Measurements from ENCODE around the gene TJP3.
A peak's percentile ranks its signal among the peaks of the same experiment; 100 is the strongest.

Gene TJP3

GRCh38 chr19:3697671-3698385 is 10.4 kb upstream of the TJP3 start:
- Histone ChIP-seq H3K9ac (ENCODE audit: low read length in 5 of 5) (peak overlapping the region in 2 of 5 donors; percentile 39 to 58), H3K36me3 (ENCODE audit: control insufficient read depth in 5 of 5, insufficient read depth in 5 of 5, low read length in 5 of 5) (peaks cover 0 to 16% (median 8%) of the 10 kb centered on the region in 5 donors), H3K4me3 (ENCODE audit: low read depth in 1 of 5, low read length in 5 of 5) (no peak overlapping the region), H3K27me3 (ENCODE audit: control insufficient read depth in 5 of 5, insufficient read depth in 4 of 5, low read length in 5 of 5) (no peaks in the 10 kb centered on the region), H3K9me3 (ENCODE audit: control insufficient read depth in 5 of 5, low read length in 5 of 5) (no peaks in the 10 kb centered on the region), H3K4me1 (ENCODE audit: control insufficient read depth in 5 of 5, insufficient read depth in 5 of 5, low read length in 5 of 5) (peaks cover 3 to 30% (median 28%) of the 10 kb centered on the region in 5 donors), H3K27ac (ENCODE audit: low read depth, low read length) (peak overlapping the region; percentile 23)

- Histone ChIP-seq H3K9ac (ENCODE audit: low read length in 5 of 5) (peak overlapping the region in 2 of 5 donors; percentile 26 to 58), H3K27me3 (ENCODE audit: control insufficient read depth in 5 of 5, insufficient read depth in 4 of 5, low read length in 5 of 5) (no peaks in the 10 kb centered on the region), H3K9me3 (ENCODE audit: control insufficient read depth in 5 of 5, low read length in 5 of 5) (no peaks in the 10 kb centered on the region), H3K36me3 (ENCODE audit: control insufficient read depth in 5 of 5, insufficient read depth in 5 of 5, low read length in 5 of 5) (peaks cover 0 to 16% (median 8%) of the 10 kb centered on the region in 5 donors), H3K27ac (ENCODE audit: low read depth, low read length) (peak overlapping the region; percentile 23), H3K4me1 (ENCODE audit: control insufficient read depth in 5 of 5, insufficient read depth in 5 of 5, low read length in 5 of 5) (peaks cover 3 to 30% (median 28%) of the 10 kb centered on the region in 5 donors), H3K4me3 (ENCODE audit: low read depth in 1 of 5, low read length in 5 of 5) (peak overlapping the region in 1 of 5 donors; percentile 17)
Observed at GRCh38 chr19:3698386-3698950, 9.7 kb upstream of the TJP3 start.

GRCh38 chr19:3698974-3699740 is 9.0 kb upstream of the TJP3 start:
- no peaks in the 10 kb centered on the region for H3K9me3 ChIP-seq (ENCODE audit: control insufficient read depth in 5 of 5, low read length in 5 of 5)
- H3K4me3 ChIP-seq (ENCODE audit: low read depth in 1 of 5, low read length in 5 of 5) = peak overlapping the region; percentile 79 to 92 (median 87)
- H3K27ac ChIP-seq (ENCODE audit: low read depth, low read length) = peak overlapping the region; percentile 82
- peak overlapping the region; percentile 16 to 93 (median 90) for H3K9ac ChIP-seq (ENCODE audit: low read length in 5 of 5)
- no peaks in the 10 kb centered on the region for H3K27me3 ChIP-seq (ENCODE audit: control insufficient read depth in 5 of 5, insufficient read depth in 4 of 5, low read length in 5 of 5)
- peaks cover 3 to 30% (median 28%) of the 10 kb centered on the region in 5 donors for H3K4me1 ChIP-seq (ENCODE audit: control insufficient read depth in 5 of 5, insufficient read depth in 5 of 5, low read length in 5 of 5)
- peaks cover 0 to 16% (median 8%) of the 10 kb centered on the region in 5 donors for H3K36me3 ChIP-seq (ENCODE audit: control insufficient read depth in 5 of 5, insufficient read depth in 5 of 5, low read length in 5 of 5)

- Histone ChIP-seq H3K9me3 (ENCODE audit: control insufficient read depth in 5 of 5, low read length in 5 of 5) (no peaks in the 10 kb centered on the region), H3K27me3 (ENCODE audit: control insufficient read depth in 5 of 5, insufficient read depth in 4 of 5, low read length in 5 of 5) (no peaks in the 10 kb centered on the region), H3K27ac (ENCODE audit: low read depth, low read length) (peak overlapping the region; percentile 82), H3K36me3 (ENCODE audit: control insufficient read depth in 5 of 5, insufficient read depth in 5 of 5, low read length in 5 of 5) (peaks cover 0 to 12% (median 7%) of the 10 kb centered on the region in 5 donors), H3K4me1 (ENCODE audit: control insufficient read depth in 5 of 5, insufficient read depth in 5 of 5, low read length in 5 of 5) (peaks cover 3 to 30% (median 28%) of the 10 kb centered on the region in 5 donors), H3K4me3 (ENCODE audit: low read depth in 1 of 5, low read length in 5 of 5) (peak overlapping the region; percentile 79 to 92 (median 87)), H3K9ac (ENCODE audit: low read length in 5 of 5) (peak overlapping the region; percentile 16 to 93 (median 90))
Observed at GRCh38 chr19:3699741-3700241, 8.4 kb upstream of the TJP3 start.

- peak within 1 kb of the TSS; percentile 79 to 92 (median 87) for H3K4me3 ChIP-seq (ENCODE audit: low read depth in 1 of 5, low read length in 5 of 5)
- peaks cover 3 to 30% (median 28%) of the 10 kb centered on the region in 5 donors for H3K4me1 ChIP-seq (ENCODE audit: control insufficient read depth in 5 of 5, insufficient read depth in 5 of 5, low read length in 5 of 5)
- peaks cover 0 to 6% (median 2%) of the 10 kb centered on the region in 5 donors for H3K36me3 ChIP-seq (ENCODE audit: control insufficient read depth in 5 of 5, insufficient read depth in 5 of 5, low read length in 5 of 5)
- no peaks in the 10 kb centered on the region for H3K27me3 ChIP-seq (ENCODE audit: control insufficient read depth in 5 of 5, insufficient read depth in 4 of 5, low read length in 5 of 5)
- peak within 1 kb of the TSS; percentile 82 for H3K27ac ChIP-seq (ENCODE audit: low read depth, low read length)
- peak within 1 kb of the TSS; percentile 16 to 93 (median 90) for H3K9ac ChIP-seq (ENCODE audit: low read length in 5 of 5)
- H3K9me3 ChIP-seq (ENCODE audit: control insufficient read depth in 5 of 5, low read length in 5 of 5) = no peaks in the 10 kb centered on the region
Observed at GRCh38 chr19:3700242-3701032, 7.7 kb upstream of the TJP3 start, which contains the start of gene PIP5K1C. TSS of gene PIP5K1C (minus strand) at chr19:3700468. CDS start at chr19:3700390, 78 bp downstream.

- H3K27me3 ChIP-seq (ENCODE audit: control insufficient read depth in 5 of 5, insufficient read depth in 4 of 5, low read length in 5 of 5) = peaks cover 0 to 3% (median 0%) of the 10 kb centered on the region in 5 donors
- no peak overlapping the region for H3K4me3 ChIP-seq (ENCODE audit: low read depth in 1 of 5, low read length in 5 of 5)
- H3K9ac ChIP-seq (ENCODE audit: low read length in 5 of 5) = no peak overlapping the region
- no peaks in the 10 kb centered on the region for H3K9me3 ChIP-seq (ENCODE audit: control insufficient read depth in 5 of 5, low read length in 5 of 5)
- H3K27ac ChIP-seq (ENCODE audit: low read depth, low read length) = no peak overlapping the region
- H3K36me3 ChIP-seq (ENCODE audit: control insufficient read depth in 5 of 5, insufficient read depth in 5 of 5, low read length in 5 of 5) = peaks cover 0 to 1% (median 0%) of the 10 kb centered on the region in 5 donors
- peaks cover 3 to 30% (median 28%) of the 10 kb centered on the region in 5 donors for H3K4me1 ChIP-seq (ENCODE audit: control insufficient read depth in 5 of 5, insufficient read depth in 5 of 5, low read length in 5 of 5)
Observed at GRCh38 chr19:3701200-3701599, 7.0 kb upstream of the TJP3 start.

GRCh38 chr19:3707868-3708206 is 347 bp upstream of the TJP3 start:
- no peak overlapping the region for H3K4me3 ChIP-seq (ENCODE audit: low read depth in 1 of 5, low read length in 5 of 5)
- no peaks in the 10 kb centered on the region for H3K9me3 ChIP-seq (ENCODE audit: control insufficient read depth in 5 of 5, low read length in 5 of 5)
- H3K36me3 ChIP-seq (ENCODE audit: control insufficient read depth in 5 of 5, insufficient read depth in 5 of 5, low read length in 5 of 5) = no peaks in the 10 kb centered on the region
- H3K27me3 ChIP-seq (ENCODE audit: control insufficient read depth in 5 of 5, insufficient read depth in 4 of 5, low read length in 5 of 5) = peaks cover 9 to 16% (median 13%) of the 10 kb centered on the region in 5 donors
- H3K27ac ChIP-seq (ENCODE audit: low read depth, low read length) = no peak overlapping the region
- H3K9ac ChIP-seq (ENCODE audit: low read length in 5 of 5) = no peak overlapping the region
- peaks cover 0 to 3% (median 0%) of the 10 kb centered on the region in 5 donors for H3K4me1 ChIP-seq (ENCODE audit: control insufficient read depth in 5 of 5, insufficient read depth in 5 of 5, low read length in 5 of 5)

GRCh38 chr19:3710265-3710812 is 2.2 kb downstream of the TJP3 start:
- H3K9ac ChIP-seq (ENCODE audit: low read length in 5 of 5) = no peak overlapping the region
- peaks cover 9 to 16% (median 13%) of the 10 kb centered on the region in 5 donors for H3K27me3 ChIP-seq (ENCODE audit: control insufficient read depth in 5 of 5, insufficient read depth in 4 of 5, low read length in 5 of 5)
- no peaks in the 10 kb centered on the region for H3K36me3 ChIP-seq (ENCODE audit: control insufficient read depth in 5 of 5, insufficient read depth in 5 of 5, low read length in 5 of 5)
- H3K27ac ChIP-seq (ENCODE audit: low read depth, low read length) = no peak overlapping the region
- H3K9me3 ChIP-seq (ENCODE audit: control insufficient read depth in 5 of 5, low read length in 5 of 5) = no peaks in the 10 kb centered on the region
- H3K4me3 ChIP-seq (ENCODE audit: low read depth in 1 of 5, low read length in 5 of 5) = no peak overlapping the region
- H3K4me1 ChIP-seq (ENCODE audit: control insufficient read depth in 5 of 5, insufficient read depth in 5 of 5, low read length in 5 of 5) = peaks cover 0 to 5% (median 0%) of the 10 kb centered on the region in 5 donors
